ENCODE data around the gene PI4KB.

The PI4KB gene

GRCh38 chr1:151242442-151242841 lies 84.8 kb downstream of the PI4KB start:
- in situ Hi-C loops (cut with HindIII; ENCODE audit: low pct_unique_long_range_greater_than_20kb, low sequenced_read_pairs): no loop called here
- no peak for TF ChIP-seq JUND (IDR thresholded peaks at IDR 0.05; ENCODE audit: low read depth)
- DNase-seq (ENCODE audit: low read depth in 1 of 2, low spot score in 1 of 2): no peak
